Measurements from ENCODE around the gene SKI.
"Not testable (repeated sequence)": the region's sequence is repeated elsewhere in the genome, so short reads cannot be mapped to it uniquely, and the experiment has no call there.

Gene SKI

DNA sequence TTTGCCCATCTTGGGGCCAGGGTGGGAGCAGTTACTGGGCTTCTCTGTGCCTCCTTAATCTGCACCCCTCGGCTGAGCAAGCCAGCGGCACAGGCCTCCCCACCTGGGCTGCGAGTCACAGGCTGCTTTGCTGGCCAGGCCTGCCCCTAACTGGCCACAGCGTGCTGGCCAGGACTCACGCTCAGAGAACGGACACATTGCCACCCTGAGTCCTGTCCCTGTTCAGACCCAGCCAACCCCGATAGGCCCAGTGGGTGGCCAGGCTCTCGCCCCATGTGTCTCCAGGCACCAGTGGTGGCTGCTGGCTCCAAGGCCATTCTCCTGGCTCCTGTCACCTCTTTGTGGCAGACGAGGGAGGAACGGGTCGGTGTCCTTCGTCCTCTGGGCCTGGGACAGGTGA, 101.9 kb downstream of the SKI start:
- in situ Hi-C loops (cut with MboI; ENCODE audit: low sequenced_read_pairs) = no loop called here

DNA sequence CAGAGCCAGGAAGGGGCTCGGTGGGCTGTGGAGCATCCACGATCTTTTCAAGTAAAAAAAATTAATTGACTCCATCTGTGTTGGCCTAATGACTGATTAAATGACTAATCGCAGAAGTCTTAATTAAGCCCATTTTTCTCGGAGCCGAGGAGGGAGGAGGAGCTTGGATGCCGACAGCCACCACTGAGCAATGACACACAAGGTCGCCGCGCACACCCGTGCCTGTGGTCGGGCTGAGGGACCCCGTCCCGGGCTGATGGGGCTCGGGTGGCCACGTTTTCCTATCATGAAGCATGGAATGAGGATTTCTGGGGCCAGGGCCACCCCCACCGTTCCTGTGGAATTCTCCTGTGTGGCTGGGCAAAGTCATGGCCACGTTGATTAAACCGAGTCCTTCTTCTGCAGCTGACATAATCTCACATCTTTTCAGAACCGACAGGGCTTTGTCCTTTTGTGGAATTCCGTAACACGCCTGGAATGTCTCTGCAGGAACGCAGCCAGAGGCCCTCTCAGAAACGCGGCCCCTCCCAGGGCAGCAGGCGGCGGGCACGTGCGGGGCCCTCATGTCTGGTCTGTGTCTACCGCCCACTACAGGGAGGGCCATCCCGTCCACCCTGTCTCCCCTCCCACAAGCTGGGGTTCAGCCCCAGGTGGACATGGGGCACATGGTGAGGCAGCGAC, 102.5 kb downstream of the SKI start:
- in situ Hi-C loops (cut with MboI; ENCODE audit: low sequenced_read_pairs) = no loop called here

DNA sequence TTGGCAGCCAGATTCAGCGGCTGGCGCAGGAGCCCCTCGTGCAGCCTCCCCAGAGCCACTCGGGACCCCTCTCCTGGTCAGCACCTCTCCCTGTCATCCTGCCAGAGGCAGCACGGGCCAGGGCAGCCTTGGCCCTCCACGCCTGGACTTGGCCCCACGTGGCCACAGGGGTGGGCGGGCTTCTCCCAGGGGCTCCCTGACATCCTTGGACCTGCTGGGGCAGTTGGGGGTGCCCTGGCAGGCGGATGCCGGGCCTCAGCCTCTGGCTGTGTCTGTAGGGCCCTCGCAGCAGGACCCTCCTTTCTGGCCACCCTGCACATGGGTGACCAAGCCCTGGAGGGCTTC, 103.1 kb downstream of the SKI start:
- in situ Hi-C loops (cut with MboI; ENCODE audit: low sequenced_read_pairs) = no loop called here

DNA sequence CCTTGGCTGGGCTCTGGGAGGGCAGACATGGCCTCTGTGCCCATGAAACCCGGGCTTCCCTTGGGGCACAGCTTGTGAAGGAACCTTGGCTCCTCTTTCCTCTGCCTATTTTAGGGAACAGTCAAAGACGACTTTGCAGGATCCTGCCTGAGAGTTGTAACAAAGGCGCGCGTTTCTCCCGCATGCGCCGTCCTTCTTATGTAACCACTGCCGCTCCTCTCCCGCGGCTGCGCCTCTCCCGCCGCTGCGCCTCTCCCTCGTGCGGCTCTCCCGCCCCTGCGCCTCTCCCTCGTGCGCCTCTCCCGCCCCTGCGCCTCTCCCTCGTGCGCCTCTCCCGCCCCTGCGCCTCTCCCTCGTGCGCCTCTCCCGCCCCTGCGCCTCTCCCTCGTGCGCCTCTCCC, 103.5 kb downstream of the SKI start:
- in situ Hi-C loops (cut with MboI; ENCODE audit: low sequenced_read_pairs) = not testable (repeated sequence)

DNA sequence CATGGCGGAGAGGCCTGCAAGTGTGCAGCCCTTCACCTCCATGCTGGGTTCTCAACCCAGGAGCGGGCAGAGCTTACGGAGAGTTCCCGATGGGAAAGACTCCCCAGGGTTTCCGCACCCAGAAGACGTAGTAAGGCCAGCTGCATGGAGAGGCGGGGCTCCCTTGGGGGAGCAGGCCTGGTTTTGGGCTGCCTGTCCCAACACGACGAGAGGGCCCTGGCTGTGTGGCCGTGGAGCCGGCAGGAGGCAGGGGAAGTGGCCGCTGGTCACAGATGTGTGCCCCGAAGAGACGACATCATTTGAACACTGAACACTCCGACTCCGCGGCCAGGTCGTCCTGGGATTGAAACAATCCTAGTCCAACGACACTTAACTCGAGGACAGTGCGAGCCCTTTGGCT, 106.2 kb downstream of the SKI start:
- in situ Hi-C loops (cut with MboI; ENCODE audit: low sequenced_read_pairs) = no loop called here

GRCh38 chr1:2334883-2335534, 106.9 kb downstream of the SKI start:
- in situ Hi-C loops (cut with MboI; ENCODE audit: low sequenced_read_pairs) = no loop called here

DNA sequence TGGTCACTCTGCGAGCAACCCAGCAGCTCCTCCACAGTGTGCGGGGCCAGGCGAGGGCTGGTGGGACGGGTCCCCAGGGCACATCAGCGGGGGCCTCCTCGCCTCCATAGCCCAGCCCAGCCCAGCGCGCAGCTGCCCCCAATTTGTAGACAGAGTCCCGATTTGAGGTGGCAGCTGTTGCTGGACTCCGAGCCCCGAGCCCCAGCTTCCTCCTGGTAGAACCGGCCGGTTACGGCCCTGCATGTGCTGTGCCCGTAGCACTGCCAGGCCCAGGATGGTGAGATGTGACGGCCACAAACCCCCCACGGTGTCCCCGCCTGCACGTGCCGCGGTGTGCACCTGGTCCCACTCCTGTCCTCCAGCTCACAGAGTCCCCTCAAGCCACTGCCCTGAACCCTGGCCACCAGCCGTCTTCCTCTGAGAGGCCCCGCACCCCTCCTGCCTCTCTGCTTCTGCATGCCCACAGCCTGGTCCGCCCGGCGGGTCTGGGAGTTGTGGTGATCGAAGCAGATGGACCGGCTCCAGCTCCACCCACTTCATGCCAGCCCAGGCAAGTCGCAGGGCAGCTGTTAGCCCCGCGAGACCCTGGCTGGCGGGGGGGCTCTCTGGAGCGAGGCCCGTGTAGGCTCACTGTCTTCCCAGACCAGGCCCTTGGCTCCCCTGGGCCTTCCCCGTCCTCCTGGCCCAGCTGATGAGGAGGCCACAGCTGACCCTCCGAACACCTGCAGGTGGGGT, 107.8 kb downstream of the SKI start:
- in situ Hi-C loops (cut with MboI; ENCODE audit: low sequenced_read_pairs) = no loop called here

GRCh38 chr1:2336499-2336898, 108.4 kb downstream of the SKI start:
- in situ Hi-C loops (cut with MboI; ENCODE audit: low sequenced_read_pairs) = no loop called here

DNA sequence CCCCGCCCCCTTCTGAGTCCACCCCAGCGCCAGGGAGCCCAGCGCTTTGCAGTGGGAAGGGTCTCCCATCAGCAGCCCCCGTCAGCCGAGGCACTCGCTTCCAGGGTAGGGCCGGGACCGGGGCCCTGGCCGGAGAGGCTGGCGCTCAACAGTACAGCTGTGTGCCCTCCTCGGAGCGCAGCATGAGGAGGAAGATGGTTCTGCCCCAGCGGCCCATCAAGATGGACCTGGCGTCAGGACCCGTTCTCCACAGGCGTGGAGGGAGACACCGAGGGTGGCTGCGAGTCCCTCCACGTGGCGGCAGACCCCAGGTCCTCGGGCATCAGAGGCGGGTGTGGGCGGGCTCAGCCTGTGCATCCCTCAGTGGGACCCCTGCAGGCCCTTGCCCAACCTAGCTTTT, 109.0 kb downstream of the SKI start:
- in situ Hi-C loops (cut with MboI; ENCODE audit: low sequenced_read_pairs) = no loop called here

GRCh38 chr1:2337501-2337900, 109.4 kb downstream of the SKI start:
- in situ Hi-C loops (cut with MboI; ENCODE audit: low sequenced_read_pairs) = no loop called here

DNA sequence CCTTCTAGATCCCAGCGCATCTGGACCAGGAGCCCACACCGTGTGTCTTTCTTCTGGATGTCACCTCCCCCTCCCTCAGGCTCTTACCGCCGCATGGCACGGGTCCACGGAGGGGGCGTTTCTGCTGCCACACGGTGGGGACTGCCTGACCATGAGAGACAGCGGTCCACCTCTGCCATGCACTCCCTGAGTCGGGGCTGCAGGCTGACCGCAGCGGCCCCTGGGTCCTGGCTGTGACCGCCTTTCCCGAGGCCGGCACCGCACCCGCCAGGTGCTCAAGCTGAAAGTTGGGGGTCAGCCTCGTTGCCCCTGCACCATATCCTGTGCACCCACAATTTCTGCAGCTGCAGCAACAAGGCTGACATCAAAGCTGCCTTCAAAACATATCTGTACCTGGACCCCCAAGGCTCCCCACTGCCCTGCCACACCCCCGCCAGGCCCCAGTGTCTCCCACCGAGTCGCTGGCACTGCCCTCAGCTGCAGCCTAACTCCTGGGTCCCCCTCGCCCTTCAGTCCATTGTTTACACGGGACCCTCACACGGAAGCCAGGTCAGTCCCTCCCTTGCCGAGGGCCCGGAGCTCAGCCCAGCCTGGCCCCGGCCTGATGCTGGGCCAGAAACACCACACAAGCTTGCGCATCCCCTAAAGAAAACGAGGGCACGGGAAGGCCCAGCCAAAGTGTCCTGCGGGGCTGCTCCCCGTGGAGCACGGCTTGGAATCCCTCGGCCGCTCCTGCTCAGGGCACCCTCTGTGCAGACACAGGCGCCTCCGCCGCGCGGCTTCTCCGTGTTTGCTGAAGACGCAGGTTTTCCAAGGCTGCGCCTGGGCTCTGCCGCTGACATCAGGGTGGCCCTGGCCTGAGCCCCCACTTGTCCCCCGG, 111.3 kb downstream of the SKI start:
- in situ Hi-C loops (cut with MboI; ENCODE audit: low sequenced_read_pairs) = no loop called here

GRCh38 chr1:2340086-2340917, 112.2 kb downstream of the SKI start:
- in situ Hi-C loops (cut with MboI; ENCODE audit: low sequenced_read_pairs) = no loop called here

- in situ Hi-C loops (cut with MboI; ENCODE audit: low sequenced_read_pairs) = no loop called here
Observed at GRCh38 chr1:2340918-2341254, 112.8 kb downstream of the SKI start.

- in situ Hi-C loops (cut with MboI; ENCODE audit: low sequenced_read_pairs) = no loop called here
Observed at GRCh38 chr1:2341706-2342383, 113.7 kb downstream of the SKI start.

GRCh38 chr1:2342384-2343022, 114.4 kb downstream of the SKI start:
- in situ Hi-C loops (cut with MboI; ENCODE audit: low sequenced_read_pairs) = no loop called here

GRCh38 chr1:2343023-2343935, 115.2 kb downstream of the SKI start:
- in situ Hi-C loops (cut with MboI; ENCODE audit: low sequenced_read_pairs) = no loop called here

DNA sequence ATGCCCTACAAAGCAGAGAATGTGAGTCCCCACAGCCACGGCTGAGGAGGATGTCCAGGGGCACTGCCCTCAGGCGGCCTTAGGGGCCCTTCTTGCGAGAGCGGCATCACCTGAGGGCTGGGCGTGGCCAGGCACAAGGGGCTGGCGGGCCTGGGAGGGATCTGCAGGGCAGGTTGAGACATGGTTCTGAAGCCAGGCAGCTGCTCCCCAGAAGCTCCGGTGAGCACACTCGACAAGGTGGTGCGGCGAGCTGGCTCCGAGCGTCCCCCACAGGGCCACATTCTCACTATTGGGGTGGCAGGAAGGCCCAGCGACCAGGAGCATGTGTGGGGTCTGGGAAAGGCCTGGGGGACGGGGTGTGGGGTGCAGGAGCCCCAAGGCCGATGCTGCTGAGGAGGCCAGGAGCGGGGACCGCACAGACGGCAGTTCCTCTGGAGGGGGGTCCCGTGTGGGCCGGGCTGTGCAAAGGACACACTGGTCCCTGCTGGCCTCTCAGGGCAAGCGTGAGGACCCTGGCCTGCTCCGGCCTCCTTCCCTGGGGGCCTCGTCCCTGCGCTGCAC, 116.1 kb downstream of the SKI start:
- in situ Hi-C loops (cut with MboI; ENCODE audit: low sequenced_read_pairs) = no loop called here

DNA sequence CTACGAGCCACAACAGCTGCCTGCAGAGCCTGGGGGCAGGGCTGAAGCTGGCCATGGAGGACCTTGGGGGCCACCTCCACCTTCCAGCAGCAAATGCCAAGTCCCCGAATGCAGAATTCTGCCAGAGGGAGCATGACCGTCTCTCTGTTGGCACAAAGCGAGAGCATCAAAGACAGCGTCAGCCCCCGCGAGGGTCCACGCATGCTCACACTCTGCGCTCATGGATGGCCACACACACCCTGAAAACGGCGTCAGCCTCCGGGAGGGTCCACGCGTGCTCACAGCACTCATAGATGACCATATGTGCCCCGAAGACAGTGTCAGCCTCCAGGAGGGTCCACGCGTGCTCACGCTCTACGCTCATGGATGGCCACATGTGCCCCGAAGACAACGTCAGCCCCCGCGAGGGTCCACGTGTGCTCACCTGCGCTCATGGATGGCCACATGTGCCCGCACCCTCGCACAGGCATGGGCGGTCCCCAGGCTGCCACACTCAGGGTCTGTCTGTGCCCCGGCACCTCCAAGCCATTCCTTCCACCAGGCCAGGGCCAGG, 116.7 kb downstream of the SKI start:
- in situ Hi-C loops (cut with MboI; ENCODE audit: low sequenced_read_pairs) = no loop called here
